Smooth muscle cell (in vitro differentiated cells): ENCODE measurements around the gene BRD3. TPM values are rescaled to one million over a fixed set of nuclear protein-coding genes. Genes with fewer than 3 reads are reported as not detected.

Experiments
- DNase-seq: peaks from one replicate; lab custom pipeline; 2025; ENCODE audit not compliant: unreplicated experiment; lab: John Stamatoyannopoulos, UW
- H2AFZ ChIP-seq: fragments of 200-600 bp; sonication (generic); 2 replicates; pipeline ENCODE4 v1.6.0; 2016; ENCODE audit warnings: antibody characterized with exemption, low read depth, mild to moderate bottlenecking
- H3F3A ChIP-seq: fragments of 200-600 bp; sonication (generic); 2 replicates; pipeline ENCODE4 v1.6.0; 2017; ENCODE audit warnings: antibody characterized with exemption, low read depth
- H3K27ac ChIP-seq: fragments of 200-600 bp; sonication (generic); 2 replicates; pipeline ENCODE4 v1.5.1; 2016; ENCODE audit warnings: low read depth, mild to moderate bottlenecking
- H3K27me3 ChIP-seq: fragments of 200-600 bp; sonication (generic); 2 replicates; pipeline ENCODE4 v1.6.1; 2016; ENCODE audit warnings: low read depth, mild to moderate bottlenecking
- H3K36me3 ChIP-seq: fragments of 200-600 bp; sonication (generic); 2 replicates; pipeline ENCODE4 v1.5.1; 2016; ENCODE audit warnings: low read depth
- H3K4me1 ChIP-seq: fragments of 200-600 bp; sonication (generic); 2 replicates; pipeline ENCODE4 v1.5.1; 2016; ENCODE audit warnings: low read depth
- H3K4me2 ChIP-seq: fragments of 200-600 bp; sonication (generic); 2 replicates; pipeline ENCODE4 v1.6.0; 2016; ENCODE audit warnings: mild to moderate bottlenecking
- H3K4me3 ChIP-seq: fragments of 200-600 bp; sonication (generic); 2 replicates; pipeline ENCODE4 v1.5.1; 2016; ENCODE audit warnings: mild to moderate bottlenecking
- H3K79me2 ChIP-seq: fragments of 200-600 bp; sonication (generic); 2 replicates; pipeline ENCODE4 v1.6.0; 2016; ENCODE audit warnings: low read depth, mild to moderate bottlenecking
- H3K9ac ChIP-seq: fragments of 200-600 bp; sonication (generic); 2 replicates; pipeline ENCODE4 v1.6.0; 2016; ENCODE audit warnings: low read depth
- H3K9me3 ChIP-seq: fragments of 200-600 bp; sonication (generic); replicated peaks from 2 replicates; pipeline ENCODE4 v1.5.1; 2016; ENCODE audit warnings: low read depth
- H4K20me1 ChIP-seq: fragments of 200-600 bp; sonication (generic); 2 replicates; pipeline ENCODE4 v1.6.0; 2016; ENCODE audit warnings: low read depth
- WGBS: methylation state at CpG from one replicate; pipeline ENCODE4 v1.1.7; 2016; ENCODE audit warnings: low lambda C conversion rate; 5-methylcytosine and 5-hydroxymethylcytosine counted together
- polyA plus RNA-seq: library from polyadenylated mRNA; unstranded; fragments of >200 nt; fragmentation: Nextera tagmentation; extraction: Ambion mirVana; gene quantifications from 2 replicates; pipeline ENCODE4 v1.2.1, GENCODE V29; 2016
- total RNA-seq: library from RNA; depleted of rRNA; stranded (reverse); fragments of >200 nt; gene quantifications from 2 replicates; pipeline ENCODE4 v1.2.3, GENCODE V29; 2014
- TF ChIP-seq, protein P1 (sequence below): fragments of 200-600 bp; sonication (generic); IDR thresholded peaks from 2 replicates; pipeline ENCODE4 v1.5.1; 2017; ENCODE audit warnings: borderline replicate concordance, mild to moderate bottlenecking, antibody characterized with exemption; ENCODE audit not compliant: insufficient read depth, poor library complexity, severe bottlenecking

The BRD3 gene
- total and polyA plus RNA-seq, 2 experiments from 2014 or later, result 9.2 to 34.1 TPM

DNA sequence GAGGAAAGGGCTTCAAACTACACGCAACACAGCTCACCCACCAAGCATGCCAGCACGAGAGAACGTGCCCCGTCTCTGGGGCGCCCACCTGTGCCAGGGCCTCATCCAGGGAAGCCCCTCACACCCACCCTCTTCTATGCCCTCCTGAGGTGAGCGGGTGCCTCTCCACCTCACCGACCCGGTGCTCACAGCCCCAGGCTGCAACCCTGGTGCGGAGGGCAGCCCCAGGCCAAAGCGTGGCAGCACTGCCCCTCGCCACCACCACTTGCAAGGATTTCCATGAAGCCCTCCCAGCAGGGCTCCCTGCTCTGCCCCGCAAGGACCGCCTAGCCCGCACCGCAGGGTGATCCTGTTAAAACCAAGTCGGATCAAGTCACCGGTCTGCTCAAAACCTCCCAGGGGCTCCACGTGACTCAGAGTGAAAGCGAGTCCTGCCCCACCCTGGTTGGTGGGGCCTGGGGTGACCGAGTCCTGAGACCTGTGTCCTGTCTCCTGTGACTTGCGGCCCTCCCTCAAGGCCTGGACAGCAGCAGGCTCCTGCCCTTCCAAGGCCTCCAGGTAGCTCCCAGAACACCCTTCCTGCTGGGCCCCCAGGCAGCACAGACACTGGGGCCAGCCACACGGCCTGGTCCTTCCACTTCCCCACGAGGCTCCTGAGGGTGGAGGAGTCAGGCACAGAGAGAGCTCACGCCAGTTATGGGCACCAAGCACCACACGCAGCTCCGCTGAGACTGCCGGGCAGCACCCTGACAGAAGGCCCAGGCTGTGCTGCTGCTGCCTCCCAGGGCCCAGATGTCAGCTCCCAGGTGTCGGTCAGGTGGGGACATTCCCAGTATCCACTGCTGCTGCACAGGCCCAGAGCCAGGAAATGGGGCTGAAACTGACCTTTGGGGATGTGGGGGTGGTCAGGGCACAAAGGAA lies 12.7 kb downstream of the BRD3 start:
- Histone ChIP-seq H3K4me3 (no peak overlapping the region), H3K9ac (no peak overlapping the region), H3K4me1 (no peaks in the 10 kb centered on the region), H3K27me3 (no peaks in the 10 kb centered on the region), H2AFZ (no peak overlapping the region), H3F3A (no peaks in the 10 kb centered on the region), H3K4me2 (no peak overlapping the region), H3K9me3 (no peaks in the 10 kb centered on the region), H3K79me2 (peaks cover 54% of the 10 kb centered on the region), H4K20me1 (peaks cover 97% of the 10 kb centered on the region), H3K36me3 (no peaks in the 10 kb centered on the region), H3K27ac (no peak overlapping the region)
- TF ChIP-seq, protein P1, sequence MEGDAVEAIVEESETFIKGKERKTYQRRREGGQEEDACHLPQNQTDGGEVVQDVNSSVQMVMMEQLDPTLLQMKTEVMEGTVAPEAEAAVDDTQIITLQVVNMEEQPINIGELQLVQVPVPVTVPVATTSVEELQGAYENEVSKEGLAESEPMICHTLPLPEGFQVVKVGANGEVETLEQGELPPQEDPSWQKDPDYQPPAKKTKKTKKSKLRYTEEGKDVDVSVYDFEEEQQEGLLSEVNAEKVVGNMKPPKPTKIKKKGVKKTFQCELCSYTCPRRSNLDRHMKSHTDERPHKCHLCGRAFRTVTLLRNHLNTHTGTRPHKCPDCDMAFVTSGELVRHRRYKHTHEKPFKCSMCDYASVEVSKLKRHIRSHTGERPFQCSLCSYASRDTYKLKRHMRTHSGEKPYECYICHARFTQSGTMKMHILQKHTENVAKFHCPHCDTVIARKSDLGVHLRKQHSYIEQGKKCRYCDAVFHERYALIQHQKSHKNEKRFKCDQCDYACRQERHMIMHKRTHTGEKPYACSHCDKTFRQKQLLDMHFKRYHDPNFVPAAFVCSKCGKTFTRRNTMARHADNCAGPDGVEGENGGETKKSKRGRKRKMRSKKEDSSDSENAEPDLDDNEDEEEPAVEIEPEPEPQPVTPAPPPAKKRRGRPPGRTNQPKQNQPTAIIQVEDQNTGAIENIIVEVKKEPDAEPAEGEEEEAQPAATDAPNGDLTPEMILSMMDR, result no peak
- WGBS, result 97% methylated on average over 27 of the region's 28 CpGs
- no peak for DNase-seq

DNA sequence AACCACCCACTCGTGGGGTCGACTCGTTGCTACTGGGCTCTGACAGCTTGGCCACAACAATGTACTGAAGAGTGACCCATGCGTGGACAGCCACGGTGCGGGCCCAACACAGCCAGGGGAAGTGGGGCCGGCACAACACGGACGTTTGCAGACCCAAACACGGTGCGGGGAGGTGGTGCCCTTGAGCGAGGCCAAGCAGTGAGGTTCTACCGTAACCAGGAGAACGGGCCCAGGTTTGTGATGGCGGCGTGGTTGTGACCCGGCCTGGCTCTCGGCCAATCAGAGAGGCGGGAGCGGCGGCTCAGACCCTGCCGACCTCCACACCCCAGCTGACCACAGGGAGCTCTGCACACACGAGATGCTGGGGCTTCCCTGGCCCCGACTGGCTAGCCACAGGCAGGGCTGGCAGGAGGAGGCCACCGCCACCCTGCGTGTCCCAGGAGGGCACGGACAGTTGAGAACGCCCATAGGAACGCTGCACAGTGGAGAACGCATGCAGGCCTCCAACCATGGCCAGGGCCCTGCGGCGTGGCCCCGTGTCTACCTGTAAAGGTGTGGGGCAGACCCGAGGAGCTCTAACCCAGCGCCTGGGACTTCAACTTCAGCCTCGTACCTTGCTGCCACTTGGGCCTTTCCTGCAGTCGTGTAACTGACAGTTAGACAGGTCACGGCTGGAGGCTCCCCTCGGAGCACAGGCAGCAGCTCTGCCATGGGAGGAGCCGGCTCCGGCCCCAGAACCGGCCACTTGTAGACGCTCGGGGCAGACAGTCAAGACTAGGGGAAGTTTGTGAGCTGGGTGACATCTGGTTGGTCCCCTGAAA lies 13.7 kb downstream of the BRD3 start:
- Histone ChIP-seq H3K27ac (no peak overlapping the region), H3K9ac (no peak overlapping the region), H3K27me3 (no peaks in the 10 kb centered on the region), H3K9me3 (no peaks in the 10 kb centered on the region), H3K4me3 (no peak overlapping the region), H3K4me2 (no peak overlapping the region), H3K79me2 (peaks cover 44% of the 10 kb centered on the region), H3F3A (no peaks in the 10 kb centered on the region), H2AFZ (no peak overlapping the region), H3K4me1 (no peaks in the 10 kb centered on the region), H3K36me3 (no peaks in the 10 kb centered on the region), H4K20me1 (peaks cover 96% of the 10 kb centered on the region)
- TF ChIP-seq, protein P1, result no peak
- DNase-seq, result no peak
- WGBS, result 94% methylated on average over 44 of the region's 44 CpGs

DNA sequence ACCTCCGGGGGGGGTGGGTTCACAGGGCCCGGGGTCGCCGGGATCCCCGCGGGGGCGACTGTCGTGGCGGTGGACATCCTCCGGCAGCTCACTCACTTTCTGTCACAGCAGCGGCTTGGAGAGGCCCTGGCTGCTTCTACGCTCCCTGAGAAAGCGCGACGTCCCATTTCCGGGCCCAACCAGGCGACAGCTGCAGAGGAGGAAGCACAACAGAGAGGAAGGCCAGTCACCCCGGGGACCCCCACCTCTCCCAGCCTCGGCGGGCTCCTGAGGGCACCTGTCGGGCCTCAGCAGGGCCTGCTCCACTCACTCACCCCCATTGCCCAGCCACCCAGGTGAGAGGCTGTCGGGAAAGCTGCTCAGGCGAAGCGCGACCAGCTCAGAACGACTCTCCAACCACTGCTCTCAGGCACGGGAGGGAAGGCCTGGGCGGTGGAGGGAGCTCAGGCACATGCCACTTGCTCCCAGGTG lies 14.4 kb downstream of the BRD3 start:
- TF ChIP-seq, protein P1, result no peak
- Histone ChIP-seq H3K4me3 (no peak overlapping the region), H4K20me1 (peaks cover 94% of the 10 kb centered on the region), H3K9me3 (no peaks in the 10 kb centered on the region), H3K9ac (no peak overlapping the region), H3K4me2 (no peak overlapping the region), H3K4me1 (no peaks in the 10 kb centered on the region), H3F3A (no peaks in the 10 kb centered on the region), H2AFZ (no peak overlapping the region), H3K79me2 (peaks cover 37% of the 10 kb centered on the region), H3K27ac (no peak overlapping the region), H3K27me3 (no peaks in the 10 kb centered on the region), H3K36me3 (no peaks in the 10 kb centered on the region)
- 93% methylated on average over 21 of the region's 28 CpGs for WGBS
- no peak for DNase-seq
